Measurements from ENCODE around the gene ZDHHC14.

DNA sequence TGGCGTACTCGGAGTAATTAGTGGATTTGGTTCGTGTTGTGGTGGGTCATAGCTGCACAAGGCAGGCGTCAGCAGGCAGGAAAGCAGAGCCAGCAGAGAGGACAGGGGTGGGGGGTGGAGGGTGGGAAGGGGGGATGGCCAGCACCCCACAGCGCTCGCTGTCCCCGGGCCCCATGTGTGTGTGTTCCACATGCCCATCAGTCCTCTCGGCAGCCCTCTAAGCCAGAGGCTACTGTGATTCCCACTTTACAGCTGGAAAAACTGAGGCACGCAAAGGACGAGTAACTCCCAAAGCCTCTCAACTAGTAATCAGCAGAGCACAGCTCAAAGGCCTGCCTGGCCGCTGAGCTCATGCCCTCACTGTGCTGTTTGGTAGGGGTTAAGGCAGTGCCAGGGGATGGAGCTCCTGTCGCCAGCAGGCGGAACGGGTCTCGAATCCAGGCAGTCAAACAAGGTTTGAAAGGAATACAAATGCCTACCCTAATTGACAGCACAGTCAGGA lies 175.2 kb downstream of the ZDHHC14 start:
- TF ChIP-seq, protein P1, sequence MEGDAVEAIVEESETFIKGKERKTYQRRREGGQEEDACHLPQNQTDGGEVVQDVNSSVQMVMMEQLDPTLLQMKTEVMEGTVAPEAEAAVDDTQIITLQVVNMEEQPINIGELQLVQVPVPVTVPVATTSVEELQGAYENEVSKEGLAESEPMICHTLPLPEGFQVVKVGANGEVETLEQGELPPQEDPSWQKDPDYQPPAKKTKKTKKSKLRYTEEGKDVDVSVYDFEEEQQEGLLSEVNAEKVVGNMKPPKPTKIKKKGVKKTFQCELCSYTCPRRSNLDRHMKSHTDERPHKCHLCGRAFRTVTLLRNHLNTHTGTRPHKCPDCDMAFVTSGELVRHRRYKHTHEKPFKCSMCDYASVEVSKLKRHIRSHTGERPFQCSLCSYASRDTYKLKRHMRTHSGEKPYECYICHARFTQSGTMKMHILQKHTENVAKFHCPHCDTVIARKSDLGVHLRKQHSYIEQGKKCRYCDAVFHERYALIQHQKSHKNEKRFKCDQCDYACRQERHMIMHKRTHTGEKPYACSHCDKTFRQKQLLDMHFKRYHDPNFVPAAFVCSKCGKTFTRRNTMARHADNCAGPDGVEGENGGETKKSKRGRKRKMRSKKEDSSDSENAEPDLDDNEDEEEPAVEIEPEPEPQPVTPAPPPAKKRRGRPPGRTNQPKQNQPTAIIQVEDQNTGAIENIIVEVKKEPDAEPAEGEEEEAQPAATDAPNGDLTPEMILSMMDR (IDR thresholded peaks at IDR 0.05) = no peak
- TF ChIP-seq POLR2A (IDR thresholded peaks at IDR 0.05) = no peak
